ENCODE data around the gene ARHGAP29. TPM values are rescaled to one million over a fixed set of nuclear protein-coding genes. Genes with fewer than 3 reads are reported as not detected.

The ARHGAP29 gene
- total and polyA plus RNA-seq, 10 of the 15 experiments (the other 5 are each of a cell fraction or from before 2014, with no cell fraction given), result under 0.01 to 0.43 (median 0.10) TPM; not detected in 4

- DNase-seq (ENCODE audit: low read depth, low spot score) (no peak), ATAC-seq (no peak), FAIRE-seq (no peak)
- ChIA-PET SMC1A (ENCODE audit: uncharacterized antibody, unreplicated experiment) (no interaction called here), CTCF (interaction anchor here (0.6 kb wide), 1 partner anchor 74 kb away, joined by 3 read pairs; no protein-coding TSS in a partner anchor), POLR2A (no interaction called here), RAD21 (ENCODE audit: unreplicated experiment) (no interaction called here)
- no TSS peak for BruUV-seq (replicated peaks)
- no peaks in the 10 kb centered on the region for H3K79me2 ChIP-seq (ENCODE audit: control insufficient read depth, insufficient read depth, low read length)
- in situ Hi-C loops (cut with MboI), result no loop called here
- no peak overlapping the region for H3K9ac ChIP-seq (ENCODE audit: control insufficient read depth, insufficient read depth, low read length)
- no peak overlapping the region for H3K4me3 ChIP-seq
- H3K9me3 ChIP-seq (replicated peaks; ENCODE audit: control insufficient read depth, insufficient read depth, low read length), result no peaks in the 10 kb centered on the region
- H3K4me2 ChIP-seq (ENCODE audit: control insufficient read depth, insufficient read depth), result no peak overlapping the region
- intact Hi-C loops (cut with micrococcal nuclease; ENCODE audit: unreplicated experiment), result no loop called here
- no peaks in the 10 kb centered on the region for H3K36me3 ChIP-seq (ENCODE audit: control insufficient read depth in 2 of 2, insufficient read depth in 2 of 2, low read length in 1 of 2)
- H3K27ac ChIP-seq (ENCODE audit: control insufficient read depth, insufficient read depth), result no peak overlapping the region
- H3K27me3 ChIP-seq (replicated peaks in 1 of 2; ENCODE audit: control insufficient read depth in 2 of 2, insufficient read depth in 2 of 2, low read length in 1 of 2), result no peaks in the 10 kb centered on the region
- WGBS (ENCODE audit: insufficient coverage, insufficient replicate concordance, low lambda C conversion rate, missing lambda C conversion rate), result 0% methylated on average over 1 of the region's 1 CpG
- no peak overlapping the region for H2AFZ ChIP-seq (ENCODE audit: control insufficient read depth, low read depth, low read length)
- no peaks in the 10 kb centered on the region for H4K20me1 ChIP-seq (ENCODE audit: control insufficient read depth, insufficient read depth)
- no peaks in the 10 kb centered on the region for H3K4me1 ChIP-seq (ENCODE audit: control insufficient read depth, insufficient read depth, low read length)
- TF ChIP-seq NR2F1 (conservative IDR thresholded peaks at IDR 0.05) (no peak), MTA3 (IDR thresholded peaks at IDR 0.05; ENCODE audit: borderline replicate concordance, low read length) (no peak), CEBPZ (IDR thresholded peaks at IDR 0.05; ENCODE audit: low read depth, low read length) (no peak), CBFB (IDR thresholded peaks at IDR 0.05; ENCODE audit: low read depth) (no peak), KLF5 (IDR thresholded peaks at IDR 0.05; ENCODE audit: partially characterized antibody) (no peak), SMAD5 (IDR thresholded peaks at IDR 0.05; ENCODE audit: low read depth) (no peak), ZNF622 (IDR thresholded peaks at IDR 0.05) (no peak), MAX (IDR thresholded peaks at IDR 0.05; ENCODE audit: low read depth, low read length) (no peak), MTA2 (IDR thresholded peaks at IDR 0.05; ENCODE audit: low read depth) (no peak), EED (IDR thresholded peaks at IDR 0.05; ENCODE audit: low read depth) (no peak), RCOR1 (conservative IDR thresholded peaks at IDR 0.05; ENCODE audit: low read depth, low read length) (no peak), ETV6 (conservative IDR thresholded peaks at IDR 0.05 in 1 of 2, IDR thresholded peaks at IDR 0.05 in 1 of 2; ENCODE audit: borderline replicate concordance in 1 of 2, low read depth in 1 of 2) (no peak)
- TF ChIP-seq, protein P1, sequence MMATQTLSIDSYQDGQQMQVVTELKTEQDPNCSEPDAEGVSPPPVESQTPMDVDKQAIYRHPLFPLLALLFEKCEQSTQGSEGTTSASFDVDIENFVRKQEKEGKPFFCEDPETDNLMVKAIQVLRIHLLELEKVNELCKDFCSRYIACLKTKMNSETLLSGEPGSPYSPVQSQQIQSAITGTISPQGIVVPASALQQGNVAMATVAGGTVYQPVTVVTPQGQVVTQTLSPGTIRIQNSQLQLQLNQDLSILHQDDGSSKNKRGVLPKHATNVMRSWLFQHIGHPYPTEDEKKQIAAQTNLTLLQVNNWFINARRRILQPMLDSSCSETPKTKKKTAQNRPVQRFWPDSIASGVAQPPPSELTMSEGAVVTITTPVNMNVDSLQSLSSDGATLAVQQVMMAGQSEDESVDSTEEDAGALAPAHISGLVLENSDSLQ (IDR thresholded peaks at IDR 0.05), result no peak
- TF ChIP-seq, protein P2, sequence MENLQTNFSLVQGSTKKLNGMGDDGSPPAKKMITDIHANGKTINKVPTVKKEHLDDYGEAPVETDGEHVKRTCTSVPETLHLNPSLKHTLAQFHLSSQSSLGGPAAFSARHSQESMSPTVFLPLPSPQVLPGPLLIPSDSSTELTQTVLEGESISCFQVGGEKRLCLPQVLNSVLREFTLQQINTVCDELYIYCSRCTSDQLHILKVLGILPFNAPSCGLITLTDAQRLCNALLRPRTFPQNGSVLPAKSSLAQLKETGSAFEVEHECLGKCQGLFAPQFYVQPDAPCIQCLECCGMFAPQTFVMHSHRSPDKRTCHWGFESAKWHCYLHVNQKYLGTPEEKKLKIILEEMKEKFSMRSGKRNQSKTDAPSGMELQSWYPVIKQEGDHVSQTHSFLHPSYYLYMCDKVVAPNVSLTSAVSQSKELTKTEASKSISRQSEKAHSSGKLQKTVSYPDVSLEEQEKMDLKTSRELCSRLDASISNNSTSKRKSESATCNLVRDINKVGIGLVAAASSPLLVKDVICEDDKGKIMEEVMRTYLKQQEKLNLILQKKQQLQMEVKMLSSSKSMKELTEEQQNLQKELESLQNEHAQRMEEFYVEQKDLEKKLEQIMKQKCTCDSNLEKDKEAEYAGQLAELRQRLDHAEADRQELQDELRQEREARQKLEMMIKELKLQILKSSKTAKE (IDR thresholded peaks at IDR 0.05; ENCODE audit: low read depth, poor library complexity, severe bottlenecking), result no peak
- TF ChIP-seq, protein P3, sequence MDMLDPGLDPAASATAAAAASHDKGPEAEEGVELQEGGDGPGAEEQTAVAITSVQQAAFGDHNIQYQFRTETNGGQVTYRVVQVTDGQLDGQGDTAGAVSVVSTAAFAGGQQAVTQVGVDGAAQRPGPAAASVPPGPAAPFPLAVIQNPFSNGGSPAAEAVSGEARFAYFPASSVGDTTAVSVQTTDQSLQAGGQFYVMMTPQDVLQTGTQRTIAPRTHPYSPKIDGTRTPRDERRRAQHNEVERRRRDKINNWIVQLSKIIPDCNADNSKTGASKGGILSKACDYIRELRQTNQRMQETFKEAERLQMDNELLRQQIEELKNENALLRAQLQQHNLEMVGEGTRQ (IDR thresholded peaks at IDR 0.05; ENCODE audit: borderline replicate concordance, low read depth, low read length), result no peak
Measured at GRCh38 chr1:94153133-94153532, 84.3 kb downstream of the ARHGAP29 start.

All from GM12878 (cell line).